Coronary artery (tissue), 2 donors: ENCODE measurements around the gene PLEKHH2.

Experiments
- DNase-seq: peaks from one replicate; pipeline ENCODE4 v3.0.0-alpha.2; 2017; ENCODE audit warnings: low spot score
- H3K27ac ChIP-seq, 2 donors: fragments of 200-600 bp; sonication (generic); one replicate each; pipeline ENCODE4 v1.5.1; 2016 to 2019
- H3K4me3 ChIP-seq: fragments of 200-600 bp; sonication (generic); 2 replicates; pipeline ENCODE4 v1.5.1; 2016; ENCODE audit warnings: mild to moderate bottlenecking, moderate library complexity
- CTCF ChIP-seq: fragments of 200-600 bp; sonication (generic); IDR thresholded peaks from one replicate; pipeline ENCODE4 v1.5.1; 2019; ENCODE audit warnings: antibody characterized with exemption

The PLEKHH2 gene

GRCh38 chr2:43762286-43762685, 125.2 kb downstream of the PLEKHH2 start:
- Histone ChIP-seq H3K27ac (no peak overlapping the region), H3K4me3 (no peak overlapping the region)
- DNase-seq: no peak
- no peak for TF ChIP-seq CTCF

GRCh38 chr2:43763091-43763490, 126.0 kb downstream of the PLEKHH2 start:
- no peak for TF ChIP-seq CTCF
- H3K27ac ChIP-seq: no peak overlapping the region
- no peak for DNase-seq
- no peak overlapping the region for H3K4me3 ChIP-seq

- no peak for DNase-seq
- no peak overlapping the region for H3K4me3 ChIP-seq
- TF ChIP-seq CTCF: no peak
- H3K27ac ChIP-seq: peak overlapping the region; percentile 18 to 20
Measured at GRCh38 chr2:43764086-43764705, 127.1 kb downstream of the PLEKHH2 start.

- Histone ChIP-seq H3K4me3 (no peak overlapping the region), H3K27ac (no peak overlapping the region)
- DNase-seq: no peak
- TF ChIP-seq CTCF: no peak
Measured at GRCh38 chr2:43766006-43766405, 128.9 kb downstream of the PLEKHH2 start.

- H3K27ac ChIP-seq: peak within 1 kb of the TSS; percentile 82 to 87
- peak within 1 kb of the TSS; percentile 80 for H3K4me3 ChIP-seq
- DNase-seq: peak; percentile 94
- TF ChIP-seq CTCF: no peak
Measured at GRCh38 chr2:43773876-43774613, 137.0 kb downstream of the PLEKHH2 start, which contains the start of gene DYNC2LI1. TSS of gene DYNC2LI1 (plus strand) at chr2:43774039. CDS start at chr2:43774139, 100 bp downstream.

GRCh38 chr2:43774617-43775016, 137.6 kb downstream of the PLEKHH2 start:
- Histone ChIP-seq H3K4me3 (peak overlapping the region; percentile 80), H3K27ac (peak overlapping the region; percentile 82 to 87)
- no peak for TF ChIP-seq CTCF
- no peak for DNase-seq

GRCh38 chr2:43776324-43776723, 139.3 kb downstream of the PLEKHH2 start:
- DNase-seq: no peak
- no peak for TF ChIP-seq CTCF
- Histone ChIP-seq H3K4me3 (no peak overlapping the region), H3K27ac (no peak overlapping the region)
